ENCODE data around the gene TSPO. TPM values are rescaled to one million over a fixed set of nuclear protein-coding genes. Genes with fewer than 3 reads are reported as not detected.
A peak's percentile ranks its signal among the peaks of the same experiment; 100 is the strongest.

Gene TSPO
- total and polyA plus RNA-seq, 9 of the 15 experiments (the other 6 are each of a cell fraction or from before 2014, with no cell fraction given): 4.9 to 126 (median 25.3) TPM

- TF ChIP-seq MGA (IDR thresholded peaks at IDR 0.05): peak; percentile 98
- peak; percentile 16; the same call in 1 of the 2 replicates for TF ChIP-seq KLF6 (CRISPR knock-in tag; IDR thresholded peaks at IDR 0.05; ENCODE audit: borderline replicate concordance)
- no peak for TF ChIP-seq ZNF655 (CRISPR knock-in tag; IDR thresholded peaks at IDR 0.05)
- no peak for TF ChIP-seq RBM14 (IDR thresholded peaks at IDR 0.05; ENCODE audit: borderline replicate concordance, insufficient read depth, low read depth, low read length)
- TF ChIP-seq LCOR (CRISPR knock-in tag; IDR thresholded peaks at IDR 0.05): 0 out of 2 replicates have a peak, but pooled peaks have one; percentile 37
- TF ChIP-seq SRSF1 (IDR thresholded peaks at IDR 0.05; ENCODE audit: low read depth, low read length): no peak
- peak; percentile 51 for TF ChIP-seq ZFX (CRISPR knock-in tag; IDR thresholded peaks at IDR 0.05)
- no peak for TF ChIP-seq ZNF76 (CRISPR knock-in tag; IDR thresholded peaks at IDR 0.05; ENCODE audit: borderline replicate concordance)
- no peak for TF ChIP-seq HIVEP1 (CRISPR knock-in tag; IDR thresholded peaks at IDR 0.05)
- peak; percentile 92 for TF ChIP-seq ATF6 (CRISPR knock-in tag; IDR thresholded peaks at IDR 0.05)
Measured at GRCh38 chr22:43151251-43152002, at the start of gene TSPO (continued).
